GM23338 (cell line): Measurements from ENCODE around the gene HEBP1.

Source experiments
- CREB1 ChIP-seq: fragments of 250-450 bp; sonication (Bioruptor Pico); IDR thresholded peaks from 2 replicates; pipeline ENCODE4 v1.5.0; 2020; ENCODE audit warnings: low read depth, mild to moderate bottlenecking, moderate library complexity
- EZH2 ChIP-seq: fragments of 200-600 bp; sonication (generic); IDR thresholded peaks from one replicate; pipeline ENCODE4 v1.8.0; 2017; ENCODE audit warnings: antibody characterized with exemption, mild to moderate bottlenecking, low read depth; ENCODE audit not compliant: unreplicated experiment
- EZH2phosphoT487 ChIP-seq: fragments of 200-600 bp; sonication (generic); IDR thresholded peaks from one replicate; pipeline ENCODE4 v1.8.1; 2018; ENCODE audit warnings: antibody characterized with exemption; ENCODE audit not compliant: unreplicated experiment
- JUNB ChIP-seq: IDR thresholded peaks from one replicate; pipeline ENCODE4 v1.6.1; 2016; ENCODE audit warnings: antibody characterized with exemption; ENCODE audit not compliant: unreplicated experiment
- POLR2AphosphoS5 ChIP-seq: IDR thresholded peaks from 2 replicates; pipeline ENCODE4 v1.6.1; 2016; ENCODE audit warnings: antibody characterized with exemption, low read depth
- STAT1 ChIP-seq: IDR thresholded peaks from one replicate; pipeline ENCODE4 v1.6.1; 2016; ENCODE audit warnings: antibody characterized with exemption; ENCODE audit not compliant: unreplicated experiment
- ZNF114 ChIP-seq: fragments of 250-450 bp; sonication (Bioruptor Pico); IDR thresholded peaks from 2 replicates; pipeline ENCODE4 v1.5.0; 2020; ENCODE audit warnings: mild to moderate bottlenecking, moderate library complexity
- ZNF331 ChIP-seq: fragments of 250-450 bp; sonication (Bioruptor Pico); IDR thresholded peaks from 2 replicates; pipeline ENCODE4 v1.5.0; 2020; ENCODE audit warnings: low read depth, mild to moderate bottlenecking, moderate library complexity
- TF ChIP-seq, protein P1 (sequence below), 2 experiments: fragments of 200-600 bp in 1 of 2; sonication (generic) in 1 of 2; conservative IDR thresholded peaks; 2 replicates each; pipeline versions ENCODE4 v1.5.1 to v1.6.1; 2016 to 2017; ENCODE audit warnings: antibody characterized with exemption in 2 of 2, low read depth in 2 of 2, mild to moderate bottlenecking in 2 of 2, moderate library complexity in 1 of 2
- TF ChIP-seq, protein P2 (sequence below): IDR thresholded peaks from 2 replicates; pipeline ENCODE4 v1.6.1; 2016; ENCODE audit warnings: antibody characterized with exemption
- TF ChIP-seq, protein P3 (sequence below): IDR thresholded peaks from one replicate; pipeline ENCODE4 v1.6.1; 2018; ENCODE audit warnings: antibody characterized with exemption; ENCODE audit not compliant: unreplicated experiment
- TF ChIP-seq, protein P4 (sequence below): fragments of 250-450 bp; sonication (Bioruptor Pico); IDR thresholded peaks from 2 replicates; pipeline ENCODE4 v1.5.0; 2020; ENCODE audit warnings: mild to moderate bottlenecking, moderate library complexity

DNA sequence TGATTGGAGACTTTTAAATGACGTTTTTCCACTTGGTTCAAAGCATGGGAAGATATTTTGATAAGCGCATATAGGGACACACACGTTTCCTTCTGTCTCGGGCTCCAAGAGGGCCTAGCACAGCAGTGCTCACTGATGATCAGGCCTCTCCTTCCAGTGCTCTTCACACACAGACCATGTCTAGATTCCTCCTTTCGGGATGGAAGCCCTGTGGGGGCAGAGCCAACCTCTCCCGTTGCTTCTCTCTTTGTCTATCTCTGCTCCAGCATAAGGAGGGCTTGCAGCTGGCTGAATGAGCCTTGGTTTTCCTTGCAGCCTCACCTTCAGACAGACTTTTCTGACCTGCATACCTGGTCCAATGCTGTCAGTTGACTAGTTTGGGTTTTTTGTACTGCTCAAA, 70.4 kb downstream of the HEBP1 start:
- TF ChIP-seq, protein P1, sequence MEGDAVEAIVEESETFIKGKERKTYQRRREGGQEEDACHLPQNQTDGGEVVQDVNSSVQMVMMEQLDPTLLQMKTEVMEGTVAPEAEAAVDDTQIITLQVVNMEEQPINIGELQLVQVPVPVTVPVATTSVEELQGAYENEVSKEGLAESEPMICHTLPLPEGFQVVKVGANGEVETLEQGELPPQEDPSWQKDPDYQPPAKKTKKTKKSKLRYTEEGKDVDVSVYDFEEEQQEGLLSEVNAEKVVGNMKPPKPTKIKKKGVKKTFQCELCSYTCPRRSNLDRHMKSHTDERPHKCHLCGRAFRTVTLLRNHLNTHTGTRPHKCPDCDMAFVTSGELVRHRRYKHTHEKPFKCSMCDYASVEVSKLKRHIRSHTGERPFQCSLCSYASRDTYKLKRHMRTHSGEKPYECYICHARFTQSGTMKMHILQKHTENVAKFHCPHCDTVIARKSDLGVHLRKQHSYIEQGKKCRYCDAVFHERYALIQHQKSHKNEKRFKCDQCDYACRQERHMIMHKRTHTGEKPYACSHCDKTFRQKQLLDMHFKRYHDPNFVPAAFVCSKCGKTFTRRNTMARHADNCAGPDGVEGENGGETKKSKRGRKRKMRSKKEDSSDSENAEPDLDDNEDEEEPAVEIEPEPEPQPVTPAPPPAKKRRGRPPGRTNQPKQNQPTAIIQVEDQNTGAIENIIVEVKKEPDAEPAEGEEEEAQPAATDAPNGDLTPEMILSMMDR (conservative IDR thresholded peaks at IDR 0.05; ENCODE audit: low read depth in 2 of 2), result no peak
- TF ChIP-seq, protein P2, sequence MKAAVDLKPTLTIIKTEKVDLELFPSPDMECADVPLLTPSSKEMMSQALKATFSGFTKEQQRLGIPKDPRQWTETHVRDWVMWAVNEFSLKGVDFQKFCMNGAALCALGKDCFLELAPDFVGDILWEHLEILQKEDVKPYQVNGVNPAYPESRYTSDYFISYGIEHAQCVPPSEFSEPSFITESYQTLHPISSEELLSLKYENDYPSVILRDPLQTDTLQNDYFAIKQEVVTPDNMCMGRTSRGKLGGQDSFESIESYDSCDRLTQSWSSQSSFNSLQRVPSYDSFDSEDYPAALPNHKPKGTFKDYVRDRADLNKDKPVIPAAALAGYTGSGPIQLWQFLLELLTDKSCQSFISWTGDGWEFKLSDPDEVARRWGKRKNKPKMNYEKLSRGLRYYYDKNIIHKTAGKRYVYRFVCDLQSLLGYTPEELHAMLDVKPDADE, result no peak
- no peak for TF ChIP-seq POLR2AphosphoS5
- TF ChIP-seq EZH2phosphoT487, result no peak
- TF ChIP-seq, protein P3, sequence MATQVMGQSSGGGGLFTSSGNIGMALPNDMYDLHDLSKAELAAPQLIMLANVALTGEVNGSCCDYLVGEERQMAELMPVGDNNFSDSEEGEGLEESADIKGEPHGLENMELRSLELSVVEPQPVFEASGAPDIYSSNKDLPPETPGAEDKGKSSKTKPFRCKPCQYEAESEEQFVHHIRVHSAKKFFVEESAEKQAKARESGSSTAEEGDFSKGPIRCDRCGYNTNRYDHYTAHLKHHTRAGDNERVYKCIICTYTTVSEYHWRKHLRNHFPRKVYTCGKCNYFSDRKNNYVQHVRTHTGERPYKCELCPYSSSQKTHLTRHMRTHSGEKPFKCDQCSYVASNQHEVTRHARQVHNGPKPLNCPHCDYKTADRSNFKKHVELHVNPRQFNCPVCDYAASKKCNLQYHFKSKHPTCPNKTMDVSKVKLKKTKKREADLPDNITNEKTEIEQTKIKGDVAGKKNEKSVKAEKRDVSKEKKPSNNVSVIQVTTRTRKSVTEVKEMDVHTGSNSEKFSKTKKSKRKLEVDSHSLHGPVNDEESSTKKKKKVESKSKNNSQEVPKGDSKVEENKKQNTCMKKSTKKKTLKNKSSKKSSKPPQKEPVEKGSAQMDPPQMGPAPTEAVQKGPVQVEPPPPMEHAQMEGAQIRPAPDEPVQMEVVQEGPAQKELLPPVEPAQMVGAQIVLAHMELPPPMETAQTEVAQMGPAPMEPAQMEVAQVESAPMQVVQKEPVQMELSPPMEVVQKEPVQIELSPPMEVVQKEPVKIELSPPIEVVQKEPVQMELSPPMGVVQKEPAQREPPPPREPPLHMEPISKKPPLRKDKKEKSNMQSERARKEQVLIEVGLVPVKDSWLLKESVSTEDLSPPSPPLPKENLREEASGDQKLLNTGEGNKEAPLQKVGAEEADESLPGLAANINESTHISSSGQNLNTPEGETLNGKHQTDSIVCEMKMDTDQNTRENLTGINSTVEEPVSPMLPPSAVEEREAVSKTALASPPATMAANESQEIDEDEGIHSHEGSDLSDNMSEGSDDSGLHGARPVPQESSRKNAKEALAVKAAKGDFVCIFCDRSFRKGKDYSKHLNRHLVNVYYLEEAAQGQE, result no peak
- TF ChIP-seq EZH2, result no peak
- no peak for TF ChIP-seq CREB1 (CRISPR knock-in tag)
- no peak for TF ChIP-seq JUNB
- no peak for TF ChIP-seq ZNF114 (CRISPR knock-in tag)
- no peak for TF ChIP-seq ZNF331
- no peak for TF ChIP-seq STAT1
- TF ChIP-seq, protein P4, sequence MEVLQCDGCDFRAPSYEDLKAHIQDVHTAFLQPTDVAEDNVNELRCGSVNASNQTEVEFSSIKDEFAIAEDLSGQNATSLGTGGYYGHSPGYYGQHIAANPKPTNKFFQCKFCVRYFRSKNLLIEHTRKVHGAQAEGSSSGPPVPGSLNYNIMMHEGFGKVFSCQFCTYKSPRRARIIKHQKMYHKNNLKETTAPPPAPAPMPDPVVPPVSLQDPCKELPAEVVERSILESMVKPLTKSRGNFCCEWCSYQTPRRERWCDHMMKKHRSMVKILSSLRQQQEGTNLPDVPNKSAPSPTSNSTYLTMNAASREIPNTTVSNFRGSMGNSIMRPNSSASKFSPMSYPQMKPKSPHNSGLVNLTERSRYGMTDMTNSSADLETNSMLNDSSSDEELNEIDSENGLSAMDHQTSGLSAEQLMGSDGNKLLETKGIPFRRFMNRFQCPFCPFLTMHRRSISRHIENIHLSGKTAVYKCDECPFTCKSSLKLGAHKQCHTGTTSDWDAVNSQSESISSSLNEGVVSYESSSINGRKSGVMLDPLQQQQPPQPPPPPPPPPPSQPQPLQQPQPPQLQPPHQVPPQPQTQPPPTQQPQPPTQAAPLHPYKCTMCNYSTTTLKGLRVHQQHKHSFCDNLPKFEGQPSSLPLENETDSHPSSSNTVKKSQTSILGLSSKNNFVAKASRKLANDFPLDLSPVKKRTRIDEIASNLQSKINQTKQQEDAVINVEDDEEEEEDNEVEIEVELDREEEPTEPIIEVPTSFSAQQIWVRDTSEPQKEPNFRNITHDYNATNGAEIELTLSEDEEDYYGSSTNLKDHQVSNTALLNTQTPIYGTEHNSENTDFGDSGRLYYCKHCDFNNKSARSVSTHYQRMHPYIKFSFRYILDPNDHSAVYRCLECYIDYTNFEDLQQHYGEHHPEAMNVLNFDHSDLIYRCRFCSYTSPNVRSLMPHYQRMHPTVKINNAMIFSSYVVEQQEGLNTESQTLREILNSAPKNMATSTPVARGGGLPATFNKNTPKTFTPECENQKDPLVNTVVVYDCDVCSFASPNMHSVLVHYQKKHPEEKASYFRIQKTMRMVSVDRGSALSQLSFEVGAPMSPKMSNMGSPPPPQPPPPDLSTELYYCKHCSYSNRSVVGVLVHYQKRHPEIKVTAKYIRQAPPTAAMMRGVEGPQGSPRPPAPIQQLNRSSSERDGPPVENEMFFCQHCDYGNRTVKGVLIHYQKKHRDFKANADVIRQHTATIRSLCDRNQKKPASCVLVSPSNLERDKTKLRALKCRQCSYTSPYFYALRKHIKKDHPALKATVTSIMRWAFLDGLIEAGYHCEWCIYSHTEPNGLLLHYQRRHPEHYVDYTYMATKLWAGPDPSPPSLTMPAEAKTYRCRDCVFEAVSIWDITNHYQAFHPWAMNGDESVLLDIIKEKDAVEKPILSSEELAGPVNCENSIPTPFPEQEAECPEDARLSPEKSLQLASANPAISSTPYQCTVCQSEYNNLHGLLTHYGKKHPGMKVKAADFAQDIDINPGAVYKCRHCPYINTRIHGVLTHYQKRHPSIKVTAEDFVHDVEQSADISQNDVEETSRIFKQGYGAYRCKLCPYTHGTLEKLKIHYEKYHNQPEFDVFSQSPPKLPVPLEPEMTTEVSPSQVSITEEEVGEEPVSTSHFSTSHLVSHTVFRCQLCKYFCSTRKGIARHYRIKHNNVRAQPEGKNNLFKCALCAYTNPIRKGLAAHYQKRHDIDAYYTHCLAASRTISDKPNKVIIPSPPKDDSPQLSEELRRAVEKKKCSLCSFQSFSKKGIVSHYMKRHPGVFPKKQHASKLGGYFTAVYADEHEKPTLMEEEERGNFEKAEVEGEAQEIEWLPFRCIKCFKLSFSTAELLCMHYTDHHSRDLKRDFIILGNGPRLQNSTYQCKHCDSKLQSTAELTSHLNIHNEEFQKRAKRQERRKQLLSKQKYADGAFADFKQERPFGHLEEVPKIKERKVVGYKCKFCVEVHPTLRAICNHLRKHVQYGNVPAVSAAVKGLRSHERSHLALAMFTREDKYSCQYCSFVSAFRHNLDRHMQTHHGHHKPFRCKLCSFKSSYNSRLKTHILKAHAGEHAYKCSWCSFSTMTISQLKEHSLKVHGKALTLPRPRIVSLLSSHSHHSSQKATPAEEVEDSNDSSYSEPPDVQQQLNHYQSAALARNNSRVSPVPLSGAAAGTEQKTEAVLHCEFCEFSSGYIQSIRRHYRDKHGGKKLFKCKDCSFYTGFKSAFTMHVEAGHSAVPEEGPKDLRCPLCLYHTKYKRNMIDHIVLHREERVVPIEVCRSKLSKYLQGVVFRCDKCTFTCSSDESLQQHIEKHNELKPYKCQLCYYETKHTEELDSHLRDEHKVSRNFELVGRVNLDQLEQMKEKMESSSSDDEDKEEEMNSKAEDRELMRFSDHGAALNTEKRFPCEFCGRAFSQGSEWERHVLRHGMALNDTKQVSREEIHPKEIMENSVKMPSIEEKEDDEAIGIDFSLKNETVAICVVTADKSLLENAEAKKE (CRISPR knock-in tag), result no peak
